GM12864 (cell line): ENCODE measurements around the gene CIAO1.

ENCODE experiments used
- DNase-seq: peaks from one replicate; pipeline ENCODE4 v3.0.0-alpha.2; 2011; ENCODE audit warnings: low read depth
- H3K4me3 ChIP-seq: 2 replicates; pipeline ENCODE4 v1.5.1; 2011; ENCODE audit warnings: mild to moderate bottlenecking, low read depth, low read length, control low read depth
- TF ChIP-seq, protein P1 (sequence below): IDR thresholded peaks from 2 replicates; pipeline ENCODE4 v1.5.1; 2011; ENCODE audit warnings: low read depth, mild to moderate bottlenecking, moderate library complexity, low read length, control low read depth, inconsistent platforms; ENCODE audit errors: missing control alignments

Gene CIAO1

DNA sequence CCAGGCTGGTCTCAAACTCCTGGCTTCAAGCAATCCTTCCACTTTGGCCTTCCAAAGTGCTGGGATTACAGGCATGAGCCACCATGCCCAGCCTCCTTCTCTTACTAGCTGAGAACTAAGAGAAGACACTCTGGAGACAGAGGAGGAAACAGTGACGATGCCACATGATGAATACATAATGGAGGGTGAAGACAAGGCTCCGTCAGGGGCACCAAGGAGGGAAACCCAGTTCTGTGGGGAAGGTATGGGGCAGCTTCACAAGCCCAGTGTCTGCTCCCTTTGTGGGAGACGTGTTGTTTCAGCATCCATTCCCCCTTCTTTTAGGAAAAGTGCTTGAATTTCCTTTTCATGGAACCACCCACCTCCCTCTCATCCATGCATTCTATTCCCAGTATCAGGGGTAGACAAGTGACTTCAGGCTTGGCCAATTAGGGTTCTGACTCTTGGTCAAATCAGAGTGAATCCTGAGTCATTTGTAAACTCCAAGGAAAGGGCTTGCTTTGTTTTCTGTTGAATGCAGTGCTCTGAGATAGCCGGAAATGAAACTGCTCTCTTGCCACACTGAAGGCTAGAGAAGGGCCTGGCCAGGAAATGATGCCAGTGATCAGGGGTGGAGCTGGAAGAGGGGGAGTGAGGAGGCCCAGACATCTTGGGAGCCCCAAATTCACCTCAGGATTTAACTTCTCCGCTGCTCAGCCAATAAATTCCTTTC is 24.0 kb upstream of the CIAO1 start:
- DNase-seq, result peak; percentile 68
- TF ChIP-seq, protein P1, sequence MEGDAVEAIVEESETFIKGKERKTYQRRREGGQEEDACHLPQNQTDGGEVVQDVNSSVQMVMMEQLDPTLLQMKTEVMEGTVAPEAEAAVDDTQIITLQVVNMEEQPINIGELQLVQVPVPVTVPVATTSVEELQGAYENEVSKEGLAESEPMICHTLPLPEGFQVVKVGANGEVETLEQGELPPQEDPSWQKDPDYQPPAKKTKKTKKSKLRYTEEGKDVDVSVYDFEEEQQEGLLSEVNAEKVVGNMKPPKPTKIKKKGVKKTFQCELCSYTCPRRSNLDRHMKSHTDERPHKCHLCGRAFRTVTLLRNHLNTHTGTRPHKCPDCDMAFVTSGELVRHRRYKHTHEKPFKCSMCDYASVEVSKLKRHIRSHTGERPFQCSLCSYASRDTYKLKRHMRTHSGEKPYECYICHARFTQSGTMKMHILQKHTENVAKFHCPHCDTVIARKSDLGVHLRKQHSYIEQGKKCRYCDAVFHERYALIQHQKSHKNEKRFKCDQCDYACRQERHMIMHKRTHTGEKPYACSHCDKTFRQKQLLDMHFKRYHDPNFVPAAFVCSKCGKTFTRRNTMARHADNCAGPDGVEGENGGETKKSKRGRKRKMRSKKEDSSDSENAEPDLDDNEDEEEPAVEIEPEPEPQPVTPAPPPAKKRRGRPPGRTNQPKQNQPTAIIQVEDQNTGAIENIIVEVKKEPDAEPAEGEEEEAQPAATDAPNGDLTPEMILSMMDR, result no peak
- peak overlapping the region; percentile 36 for H3K4me3 ChIP-seq

DNA sequence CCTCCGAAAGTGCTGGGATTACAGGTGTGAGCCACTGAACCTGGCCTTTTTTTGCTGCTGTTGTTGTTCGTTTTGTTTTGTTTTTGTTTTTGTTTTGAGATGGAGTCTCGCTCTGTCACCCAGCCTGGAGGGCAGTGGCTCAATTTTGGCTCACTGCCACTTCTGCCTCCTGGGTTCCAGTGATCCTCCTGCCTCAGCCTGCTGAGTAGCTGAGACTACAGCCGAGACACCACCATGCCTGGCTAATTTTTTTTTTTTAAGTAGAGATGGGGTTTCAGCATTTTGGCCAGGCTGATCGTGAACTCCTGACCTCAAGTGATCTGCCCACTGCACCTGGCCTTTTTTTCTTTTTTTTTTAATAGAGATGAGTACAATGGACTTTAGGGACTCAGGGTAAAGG is 22.2 kb upstream of the CIAO1 start:
- H3K4me3 ChIP-seq, result no peak overlapping the region
- no peak for DNase-seq
- TF ChIP-seq, protein P1, result no peak

DNA sequence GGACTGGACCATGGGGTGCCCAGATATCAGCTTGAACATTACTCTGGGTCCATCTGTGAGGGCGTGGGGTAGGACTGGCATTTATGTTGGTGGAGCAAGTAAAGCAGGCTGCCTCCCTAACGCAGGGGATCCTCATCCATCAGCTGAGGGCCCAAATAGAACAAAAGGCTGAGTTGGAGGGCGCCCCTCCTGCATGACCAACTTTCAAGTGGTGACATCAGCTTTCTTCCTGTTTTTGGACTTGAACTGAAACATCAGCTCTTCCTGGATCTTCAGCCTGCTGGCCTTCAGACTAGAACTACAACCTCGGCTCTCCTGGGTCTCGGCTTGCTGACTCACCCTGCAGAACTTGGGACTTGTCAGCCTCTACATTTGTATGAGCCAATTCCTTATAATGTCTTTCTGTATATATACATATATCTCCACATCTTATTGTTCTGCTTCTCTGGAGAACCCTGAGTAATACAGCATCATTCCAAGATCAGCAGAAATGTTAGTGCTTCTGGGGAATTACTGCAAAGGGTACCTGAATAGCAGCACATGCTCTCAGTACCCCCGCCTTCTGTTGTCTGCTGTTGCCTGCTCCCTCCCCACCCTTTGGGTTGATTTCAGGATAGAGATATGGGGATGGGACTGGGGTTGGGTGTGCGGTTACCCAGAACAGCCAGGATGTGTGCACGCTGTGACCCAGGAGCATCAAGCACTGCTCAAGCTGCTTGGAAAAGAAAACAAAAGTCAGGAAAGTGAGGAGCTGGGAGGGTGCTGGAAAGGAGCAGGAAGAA is 20.2 kb upstream of the CIAO1 start:
- no peak overlapping the region for H3K4me3 ChIP-seq
- TF ChIP-seq, protein P1, result no peak
- DNase-seq, result no peak

DNA sequence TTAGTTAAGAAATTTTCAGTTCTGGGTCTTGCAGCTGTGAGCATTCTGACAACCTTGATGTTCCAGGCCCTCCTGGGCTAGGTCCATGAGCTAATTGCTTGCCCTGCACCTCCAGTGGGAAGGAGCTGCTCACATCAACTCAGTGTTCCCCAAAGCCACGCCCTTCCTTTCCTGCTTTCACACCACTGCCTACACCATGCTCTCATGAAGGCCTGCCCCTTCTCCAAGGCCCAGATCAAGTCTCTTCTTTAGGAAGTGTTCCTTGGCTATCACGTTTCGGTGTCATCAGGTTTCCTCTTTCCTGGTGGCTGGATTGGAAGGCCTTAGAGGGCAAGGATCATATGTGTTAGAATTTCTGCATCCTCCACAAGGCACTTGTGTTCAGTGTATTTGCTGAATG is 19.0 kb upstream of the CIAO1 start:
- TF ChIP-seq, protein P1, result no peak
- H3K4me3 ChIP-seq, result no peak overlapping the region
- no peak for DNase-seq

DNA sequence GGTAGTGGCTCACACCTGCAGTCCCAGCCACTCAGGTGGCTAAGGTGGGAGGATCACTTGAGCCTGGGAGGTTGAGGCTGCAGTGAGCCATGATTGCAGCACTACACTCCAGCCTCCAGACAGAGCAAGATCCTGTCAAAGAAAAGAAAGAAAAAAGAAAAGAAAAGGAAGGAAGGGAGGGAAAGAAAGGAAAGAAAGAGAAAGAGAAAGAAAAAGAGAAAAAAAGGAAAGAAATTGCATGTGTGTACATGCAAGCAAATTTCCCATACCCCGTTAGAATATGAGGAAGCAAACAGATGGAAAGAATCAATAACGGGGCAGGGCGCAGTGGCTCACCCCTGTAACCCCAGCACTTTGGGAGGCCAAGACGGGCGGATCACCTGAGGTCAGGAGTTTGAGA is 18.1 kb upstream of the CIAO1 start:
- no peak for DNase-seq
- no peak overlapping the region for H3K4me3 ChIP-seq
- TF ChIP-seq, protein P1, result no peak

DNA sequence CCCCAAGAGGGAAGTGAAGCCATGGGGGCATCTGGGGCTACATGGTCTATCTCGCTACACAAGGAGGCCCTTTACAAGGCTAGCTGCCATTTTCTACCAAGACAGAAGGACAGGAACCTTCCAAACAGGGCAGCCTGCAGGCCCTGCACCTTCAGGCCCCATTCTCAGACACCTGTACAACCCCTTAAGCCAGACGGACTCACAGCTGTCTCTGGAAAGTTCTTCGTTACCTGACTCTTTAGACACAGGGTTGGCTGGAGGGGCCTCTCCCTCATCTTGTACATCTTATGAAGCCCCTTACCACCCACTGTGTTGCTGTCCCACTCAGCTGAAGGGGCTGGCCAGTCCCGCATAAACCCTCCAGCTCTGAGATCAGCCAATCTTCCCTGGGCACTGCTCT is 17.4 kb upstream of the CIAO1 start:
- TF ChIP-seq, protein P1, result no peak

More for the DNA sequence above, 17.4 kb upstream of the CIAO1 start:
- no peak for DNase-seq
- no peak overlapping the region for H3K4me3 ChIP-seq
